Measurements from ENCODE around the gene SLC1A3.

Gene SLC1A3

GRCh38 chr5:36664766-36665165, 58.4 kb downstream of the SLC1A3 start:
- H3K27me3 ChIP-seq (replicated peaks; ENCODE audit: control insufficient read depth, insufficient read depth, low read length), result no peaks in the 10 kb centered on the region
- H3K4me3 ChIP-seq (replicated peaks; ENCODE audit: low read depth, low read length), result no peak overlapping the region
- H3K36me3 ChIP-seq (ENCODE audit: control insufficient read depth, insufficient read depth, low read length), result no peaks in the 10 kb centered on the region
- no peak for TF ChIP-seq CTCF (IDR thresholded peaks at IDR 0.05; ENCODE audit: insufficient read depth, low read length, poor library complexity, severe bottlenecking)
- no peak for DNase-seq (ENCODE audit: extremely low read depth, insufficient read length)

GRCh38 chr5:36665628-36666027, 59.2 kb downstream of the SLC1A3 start:
- H3K36me3 ChIP-seq (ENCODE audit: control insufficient read depth, insufficient read depth, low read length), result no peaks in the 10 kb centered on the region
- DNase-seq (ENCODE audit: extremely low read depth, insufficient read length), result no peak
- no peak for TF ChIP-seq CTCF (IDR thresholded peaks at IDR 0.05; ENCODE audit: insufficient read depth, low read length, poor library complexity, severe bottlenecking)
- no peak overlapping the region for H3K4me3 ChIP-seq (replicated peaks; ENCODE audit: low read depth, low read length)
- no peaks in the 10 kb centered on the region for H3K27me3 ChIP-seq (replicated peaks; ENCODE audit: control insufficient read depth, insufficient read depth, low read length)

GRCh38 chr5:36666274-36666673, 59.9 kb downstream of the SLC1A3 start:
- Histone ChIP-seq H3K27me3 (replicated peaks; ENCODE audit: control insufficient read depth, insufficient read depth, low read length) (no peaks in the 10 kb centered on the region), H3K36me3 (ENCODE audit: control insufficient read depth, insufficient read depth, low read length) (no peaks in the 10 kb centered on the region), H3K4me3 (replicated peaks; ENCODE audit: low read depth, low read length) (no peak overlapping the region)
- TF ChIP-seq CTCF (IDR thresholded peaks at IDR 0.05; ENCODE audit: insufficient read depth, low read length, poor library complexity, severe bottlenecking), result no peak
- DNase-seq (ENCODE audit: extremely low read depth, insufficient read length), result no peak

- Histone ChIP-seq H3K27me3 (replicated peaks; ENCODE audit: control insufficient read depth, insufficient read depth, low read length) (no peaks in the 10 kb centered on the region), H3K4me3 (replicated peaks; ENCODE audit: low read depth, low read length) (no peak overlapping the region), H3K36me3 (ENCODE audit: control insufficient read depth, insufficient read depth, low read length) (no peaks in the 10 kb centered on the region)
- no peak for TF ChIP-seq CTCF (IDR thresholded peaks at IDR 0.05; ENCODE audit: insufficient read depth, low read length, poor library complexity, severe bottlenecking)
- no peak for DNase-seq (ENCODE audit: extremely low read depth, insufficient read length)
Measured at GRCh38 chr5:36666986-36667385, 60.6 kb downstream of the SLC1A3 start.

GRCh38 chr5:36667824-36668223, 61.4 kb downstream of the SLC1A3 start:
- no peak for DNase-seq (ENCODE audit: extremely low read depth, insufficient read length)

More at GRCh38 chr5:36667824-36668223, 61.4 kb downstream of the SLC1A3 start:
- Histone ChIP-seq H3K36me3 (ENCODE audit: control insufficient read depth, insufficient read depth, low read length) (no peaks in the 10 kb centered on the region), H3K27me3 (replicated peaks; ENCODE audit: control insufficient read depth, insufficient read depth, low read length) (no peaks in the 10 kb centered on the region), H3K4me3 (replicated peaks; ENCODE audit: low read depth, low read length) (no peak overlapping the region)
- no peak for TF ChIP-seq CTCF (IDR thresholded peaks at IDR 0.05; ENCODE audit: insufficient read depth, low read length, poor library complexity, severe bottlenecking)

Measured in GM06990 (cell line).